Liver (tissue), 3 donors: Measurements from ENCODE around the gene LIFR.

ENCODE experiments used
- CTCF ChIP-seq: fragments of 150-350 bp; IDR thresholded peaks from 2 replicates; pipeline ENCODE4 v1.5.1; 2017; ENCODE audit warnings: improper control_type of control experiment, low read depth, low read length; ENCODE audit not compliant: missing input control
- JUND ChIP-seq, 2 donors: IDR thresholded peaks; 2 replicates each; pipeline ENCODE4 v1.6.1; 2016; ENCODE audit warnings: antibody characterized with exemption in 2 of 2
- donor health status: healthy.
- donor health status: healthy.

DNA sequence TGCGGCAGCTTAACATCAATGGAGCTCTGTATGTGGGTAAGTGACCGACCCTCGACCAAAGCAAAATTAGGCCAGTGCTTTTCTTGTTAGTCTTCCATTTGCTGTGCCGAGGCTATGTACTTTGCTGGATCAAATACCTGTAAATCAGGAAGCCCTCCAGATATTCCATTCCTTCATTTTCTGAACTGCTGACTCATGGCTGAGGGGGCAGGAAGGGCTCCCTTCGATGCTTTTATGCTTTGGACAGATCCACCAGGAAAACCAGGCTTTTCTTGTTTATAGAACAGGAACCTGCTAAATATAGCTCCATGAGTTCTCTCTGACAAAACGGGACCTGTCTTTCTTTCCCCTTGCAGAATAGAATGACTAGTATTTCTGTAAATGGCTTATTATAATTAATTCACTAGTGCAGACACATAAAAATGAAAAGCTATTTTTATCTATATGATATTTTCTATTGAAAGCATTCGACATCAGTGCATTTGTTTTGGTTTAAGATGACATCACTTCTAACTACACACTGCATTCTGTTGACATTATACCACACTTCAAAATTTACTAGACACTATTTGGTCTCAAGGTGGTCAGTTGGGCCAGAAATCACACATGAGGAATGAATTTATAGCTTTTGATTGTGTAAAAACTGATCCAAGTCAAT, 93.3 kb downstream of the LIFR start:
- TF ChIP-seq CTCF (no peak), JUND (IDR thresholded peaks at IDR 0.05) (no peak)
